Fibroblast of the aortic adventitia (primary cell): ENCODE results near the gene KIAA1217. TPM values are rescaled to one million over a fixed set of nuclear protein-coding genes. Genes with fewer than 3 reads are reported as not detected.

Experiments
- DNase-seq: peaks from one replicate; pipeline ENCODE4 v3.0.0-alpha.2; 2010; ENCODE audit warnings: low read depth
- H3K4me3 ChIP-seq: 2 replicates; pipeline ENCODE4 v1.5.1; 2011; ENCODE audit warnings: low read depth, mild to moderate bottlenecking, control low read depth, low read length, moderate library complexity
- total RNA-seq: library from RNA; depleted of rRNA; stranded (reverse); fragments of >200 nt; gene quantifications from 2 replicates; pipeline ENCODE4 v1.2.3, GENCODE V29; 2012; ENCODE audit warnings: low replicate concordance
- TF ChIP-seq, protein P1 (sequence below): IDR thresholded peaks from 2 replicates; pipeline ENCODE4 v1.5.1; 2011; ENCODE audit warnings: mild to moderate bottlenecking, low read length, control low read depth, inconsistent platforms; ENCODE audit not compliant: insufficient read depth

The KIAA1217 gene, protein sequence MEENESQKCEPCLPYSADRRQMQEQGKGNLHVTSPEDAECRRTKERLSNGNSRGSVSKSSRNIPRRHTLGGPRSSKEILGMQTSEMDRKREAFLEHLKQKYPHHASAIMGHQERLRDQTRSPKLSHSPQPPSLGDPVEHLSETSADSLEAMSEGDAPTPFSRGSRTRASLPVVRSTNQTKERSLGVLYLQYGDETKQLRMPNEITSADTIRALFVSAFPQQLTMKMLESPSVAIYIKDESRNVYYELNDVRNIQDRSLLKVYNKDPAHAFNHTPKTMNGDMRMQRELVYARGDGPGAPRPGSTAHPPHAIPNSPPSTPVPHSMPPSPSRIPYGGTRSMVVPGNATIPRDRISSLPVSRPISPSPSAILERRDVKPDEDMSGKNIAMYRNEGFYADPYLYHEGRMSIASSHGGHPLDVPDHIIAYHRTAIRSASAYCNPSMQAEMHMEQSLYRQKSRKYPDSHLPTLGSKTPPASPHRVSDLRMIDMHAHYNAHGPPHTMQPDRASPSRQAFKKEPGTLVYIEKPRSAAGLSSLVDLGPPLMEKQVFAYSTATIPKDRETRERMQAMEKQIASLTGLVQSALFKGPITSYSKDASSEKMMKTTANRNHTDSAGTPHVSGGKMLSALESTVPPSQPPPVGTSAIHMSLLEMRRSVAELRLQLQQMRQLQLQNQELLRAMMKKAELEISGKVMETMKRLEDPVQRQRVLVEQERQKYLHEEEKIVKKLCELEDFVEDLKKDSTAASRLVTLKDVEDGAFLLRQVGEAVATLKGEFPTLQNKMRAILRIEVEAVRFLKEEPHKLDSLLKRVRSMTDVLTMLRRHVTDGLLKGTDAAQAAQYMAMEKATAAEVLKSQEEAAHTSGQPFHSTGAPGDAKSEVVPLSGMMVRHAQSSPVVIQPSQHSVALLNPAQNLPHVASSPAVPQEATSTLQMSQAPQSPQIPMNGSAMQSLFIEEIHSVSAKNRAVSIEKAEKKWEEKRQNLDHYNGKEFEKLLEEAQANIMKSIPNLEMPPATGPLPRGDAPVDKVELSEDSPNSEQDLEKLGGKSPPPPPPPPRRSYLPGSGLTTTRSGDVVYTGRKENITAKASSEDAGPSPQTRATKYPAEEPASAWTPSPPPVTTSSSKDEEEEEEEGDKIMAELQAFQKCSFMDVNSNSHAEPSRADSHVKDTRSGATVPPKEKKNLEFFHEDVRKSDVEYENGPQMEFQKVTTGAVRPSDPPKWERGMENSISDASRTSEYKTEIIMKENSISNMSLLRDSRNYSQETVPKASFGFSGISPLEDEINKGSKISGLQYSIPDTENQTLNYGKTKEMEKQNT (N-terminal part only)
- 3.6 and 12.5 TPM in 2 replicates for total RNA-seq

DNA sequence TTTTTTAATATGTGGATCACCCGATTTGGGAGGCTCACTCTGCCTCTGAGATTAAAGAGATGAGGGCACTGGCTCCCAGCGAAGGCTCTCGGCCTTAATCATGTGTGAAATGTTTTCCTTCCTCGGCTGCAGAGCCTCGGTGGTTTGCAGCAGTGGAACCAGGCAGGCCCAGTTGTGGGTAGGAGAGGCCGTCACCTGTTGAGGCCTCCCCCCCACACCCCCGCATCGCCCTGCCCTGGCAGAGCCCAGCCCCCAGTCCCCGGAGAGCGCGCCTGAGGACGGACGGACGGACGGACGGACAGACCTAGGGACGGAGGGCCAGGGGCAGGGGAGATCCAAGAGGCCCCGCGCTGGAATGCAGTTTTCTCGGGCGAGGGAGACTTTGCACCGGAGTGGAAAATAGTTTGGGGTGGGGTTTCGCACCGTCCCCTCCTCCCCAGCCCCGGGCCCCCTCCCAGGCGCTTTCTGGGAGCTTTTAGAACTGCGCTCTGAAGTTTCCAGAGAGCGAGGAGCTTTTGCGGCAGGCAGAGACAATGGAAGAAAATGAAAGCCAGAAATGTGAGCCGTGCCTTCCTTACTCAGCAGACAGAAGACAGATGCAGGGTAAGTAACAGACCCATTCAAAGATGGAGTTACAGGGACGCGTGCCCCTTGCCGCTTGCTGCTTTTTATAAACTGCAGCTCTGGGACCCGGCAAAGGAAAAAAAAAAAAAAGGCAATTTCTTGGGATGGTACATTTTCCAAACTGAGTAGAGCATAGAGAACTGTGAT is at the start of gene KIAA1217:
KIAA1217 (plus strand) TSS at position 478 of the 771 bp plus-strand sequence; CDS start at position 534, 56 bp downstream.
- peak; percentile 56 for DNase-seq
- H3K4me3 ChIP-seq: peak within 1 kb of the TSS; percentile 62
- TF ChIP-seq, protein P1, sequence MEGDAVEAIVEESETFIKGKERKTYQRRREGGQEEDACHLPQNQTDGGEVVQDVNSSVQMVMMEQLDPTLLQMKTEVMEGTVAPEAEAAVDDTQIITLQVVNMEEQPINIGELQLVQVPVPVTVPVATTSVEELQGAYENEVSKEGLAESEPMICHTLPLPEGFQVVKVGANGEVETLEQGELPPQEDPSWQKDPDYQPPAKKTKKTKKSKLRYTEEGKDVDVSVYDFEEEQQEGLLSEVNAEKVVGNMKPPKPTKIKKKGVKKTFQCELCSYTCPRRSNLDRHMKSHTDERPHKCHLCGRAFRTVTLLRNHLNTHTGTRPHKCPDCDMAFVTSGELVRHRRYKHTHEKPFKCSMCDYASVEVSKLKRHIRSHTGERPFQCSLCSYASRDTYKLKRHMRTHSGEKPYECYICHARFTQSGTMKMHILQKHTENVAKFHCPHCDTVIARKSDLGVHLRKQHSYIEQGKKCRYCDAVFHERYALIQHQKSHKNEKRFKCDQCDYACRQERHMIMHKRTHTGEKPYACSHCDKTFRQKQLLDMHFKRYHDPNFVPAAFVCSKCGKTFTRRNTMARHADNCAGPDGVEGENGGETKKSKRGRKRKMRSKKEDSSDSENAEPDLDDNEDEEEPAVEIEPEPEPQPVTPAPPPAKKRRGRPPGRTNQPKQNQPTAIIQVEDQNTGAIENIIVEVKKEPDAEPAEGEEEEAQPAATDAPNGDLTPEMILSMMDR: no peak

DNA sequence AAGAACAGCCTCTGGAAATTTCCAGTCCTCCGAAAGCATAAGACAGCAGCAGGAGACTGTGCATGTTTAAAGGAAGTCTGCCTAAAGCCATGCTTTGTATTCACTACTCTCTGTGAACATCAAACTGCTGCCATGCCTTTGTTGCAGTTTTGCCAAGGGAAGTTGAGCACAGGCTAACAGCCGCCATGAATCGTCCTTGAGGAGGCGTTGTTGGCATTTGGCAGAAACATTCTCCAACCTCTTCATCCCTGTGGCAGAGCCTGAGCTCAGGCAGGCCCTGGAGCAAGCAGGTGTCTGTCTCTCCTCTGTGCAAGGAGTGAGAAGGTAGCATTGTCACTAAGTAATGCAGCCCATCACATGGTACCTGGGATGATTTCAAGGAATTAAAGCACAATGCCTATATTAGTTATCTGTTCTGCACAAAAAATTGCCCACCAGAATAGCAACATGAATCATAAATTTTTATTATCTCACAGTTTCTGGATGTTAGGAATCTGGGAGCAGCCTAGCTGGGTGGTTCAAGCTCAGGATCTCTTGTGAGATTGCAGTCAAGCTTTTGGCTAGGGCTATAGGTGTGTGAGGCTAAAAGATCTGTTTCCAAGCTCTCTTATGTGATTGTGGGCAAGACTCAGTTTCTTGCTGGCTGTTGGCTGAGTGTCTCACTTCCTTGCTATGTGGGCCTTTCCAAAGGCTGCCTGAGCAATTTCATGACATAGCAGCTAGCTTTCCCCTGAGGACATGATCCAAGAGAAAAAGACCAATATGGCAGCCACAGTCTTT is 46.5 kb upstream of the KIAA1217 start:
- TF ChIP-seq, protein P1: no peak
- H3K4me3 ChIP-seq: no peak overlapping the region
- DNase-seq: peak; percentile 6

DNA sequence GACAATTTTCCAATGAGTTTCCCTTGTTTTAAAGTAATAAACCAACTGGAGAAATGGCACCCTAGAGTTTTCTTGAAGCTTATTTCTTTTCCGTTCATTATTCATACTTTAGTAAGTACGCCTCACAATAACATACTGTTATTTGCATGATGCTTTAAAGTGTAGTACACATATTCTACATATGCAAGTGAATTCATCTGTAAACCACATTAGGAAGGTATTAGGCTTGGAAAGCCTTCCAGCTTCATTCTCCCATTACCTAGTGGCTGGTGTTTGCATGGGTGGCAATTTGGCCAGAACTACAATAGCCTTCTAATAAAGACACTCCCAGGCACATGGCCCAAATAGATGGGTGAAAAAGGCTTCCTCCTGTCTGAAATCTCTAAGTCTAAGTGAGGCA is 45.5 kb upstream of the KIAA1217 start:
- no peak overlapping the region for H3K4me3 ChIP-seq
- TF ChIP-seq, protein P1: no peak
- no peak for DNase-seq

DNA sequence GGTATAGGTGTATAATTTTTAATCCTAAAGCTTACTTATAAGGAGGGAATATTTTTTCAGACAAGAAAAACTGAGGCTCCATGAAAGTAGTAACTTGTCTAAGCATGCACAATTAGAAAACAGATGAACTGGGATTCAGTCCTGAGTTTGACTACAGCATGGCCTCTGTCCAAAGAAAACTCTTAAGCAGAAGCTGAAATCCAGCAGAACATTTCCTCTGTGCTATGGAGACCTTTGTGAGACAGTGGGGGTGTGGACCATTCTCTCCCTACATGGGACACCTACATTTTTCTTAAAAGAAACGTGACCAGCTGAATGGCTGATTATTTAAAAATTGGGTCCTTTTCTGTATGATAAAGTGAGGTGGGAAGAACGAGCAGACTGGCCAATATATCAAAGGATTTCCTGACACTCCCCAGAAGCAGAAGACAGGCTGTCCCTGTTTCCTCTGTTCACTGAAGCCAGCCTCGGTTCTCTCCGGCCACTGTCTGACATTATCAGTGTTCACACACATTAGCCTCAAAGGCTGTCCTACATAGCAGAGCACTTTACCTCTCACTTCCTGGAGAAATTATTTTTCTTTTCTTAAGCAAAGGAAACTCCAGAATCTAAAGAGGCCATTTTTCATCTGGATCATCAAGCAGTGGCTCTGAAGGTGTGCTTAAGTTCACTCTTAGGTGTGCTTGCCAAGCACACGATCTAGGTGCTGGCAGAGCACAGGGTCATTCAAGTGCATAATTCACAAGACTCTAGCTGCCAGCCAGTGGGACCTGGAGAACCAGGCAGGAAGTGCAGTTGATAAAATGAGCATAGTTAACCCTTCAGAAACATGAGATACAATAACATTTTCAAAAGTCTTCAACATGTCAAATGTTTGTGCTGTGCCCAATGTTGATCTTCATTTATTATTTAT is 40.4 kb upstream of the KIAA1217 start:
- DNase-seq: peak; percentile 27
- TF ChIP-seq, protein P1: no peak
- H3K4me3 ChIP-seq: no peak overlapping the region

DNA sequence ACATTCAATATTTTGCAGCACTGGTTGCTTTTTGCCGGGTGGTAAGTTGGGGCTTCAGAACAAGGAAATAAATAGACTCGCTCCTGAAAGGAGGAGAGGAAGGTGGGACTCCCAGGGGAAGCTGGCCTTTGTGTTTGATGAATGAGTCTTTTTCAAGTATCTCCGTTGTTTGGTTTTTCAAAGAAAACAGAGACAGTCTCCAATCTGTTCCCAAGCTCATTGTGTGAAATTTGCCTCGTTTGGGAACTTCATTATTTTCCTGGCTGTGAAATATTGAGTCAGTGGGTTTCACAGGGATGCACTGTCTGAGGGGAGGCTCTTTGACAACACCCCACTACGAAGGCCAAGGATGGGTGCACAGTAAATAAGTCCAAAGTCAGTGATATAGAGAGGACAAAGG is 38.7 kb upstream of the KIAA1217 start:
- TF ChIP-seq, protein P1: no peak
- H3K4me3 ChIP-seq: no peak overlapping the region
- DNase-seq: no peak
